K562 (cell line): ENCODE measurements around the gene CEMIP. TPM values are rescaled to one million over a fixed set of nuclear protein-coding genes. Genes with fewer than 3 reads are reported as not detected.

Source experiments
- ATAC-seq: fragments of 200-7000 bp; cut with Tn5 transposase; 3 replicates; pipeline ENCODE4 v1.9.1; 2020; ENCODE audit warnings: moderate library complexity
- BruUV-seq: library from RNA; stranded (reverse); fragments of 400-500 nt; replicated peaks from 2 replicates; lab custom pipeline; 2021; lab: Mats Ljungman, UMichigan
- CTCF ChIA-PET: fragments of 300-600 bp; formaldehyde crosslinking; extraction: SDS; loops from one replicate; lab custom pipeline; 2021; ENCODE audit warnings: low intra/inter-chr PET ratio; lab: Yijun Ruan, JAX
- POLR2A ChIA-PET: fragments of 300-600, 350-650 bp; sonication (Branson Sonifier 250); formaldehyde crosslinking; extraction: SDS; loops from one replicate; lab custom pipeline; 2021; ENCODE audit warnings: antibody characterized with exemption, inconsistent platforms; lab: Yijun Ruan, JAX
- DNase-seq, 4 experiments: peaks; one replicate each; pipeline versions ENCODE4 v3.0.0 to v3.0.0-alpha.2; 2011 to 2018; ENCODE audit warnings: low spot score in 3 of 4, mixed read lengths in 3 of 4; ENCODE audit errors: extremely low read depth in 1 of 4
- FAIRE-seq: peaks from 2 replicates; lab custom pipeline; 2011; peaks lifted over from hg19 to GRCh38; lab: Jason Lieb, UNC
- H2AFZ ChIP-seq: 2 replicates; pipeline ENCODE4 v1.6.0; 2011; ENCODE audit warnings: low read depth, low read length, control low read depth, inconsistent platforms
- H3K27ac ChIP-seq: fragments of 200-600 bp; 3 replicates; pipeline ENCODE4 v1.8.0; 2011; ENCODE audit warnings: low read depth, mild to moderate bottlenecking, control low read depth, inconsistent platforms, low read length, moderate library complexity, mixed read lengths; ENCODE audit errors: extremely low read depth
- H3K27me3 ChIP-seq, 2 experiments: fragments of 300-600 bp in 1 of 2; 2 replicates in 1 of 2; 3 replicates in 1 of 2; pipeline versions ENCODE4 v1.6.0 to v1.8.0; 2011; ENCODE audit warnings: inconsistent platforms in 2 of 2, low read length in 2 of 2, mild to moderate bottlenecking in 1 of 2, mixed read lengths in 1 of 2, moderate library complexity in 1 of 2; ENCODE audit not compliant: control insufficient read depth in 2 of 2, insufficient read depth in 2 of 2
- H3K36me3 ChIP-seq: fragments of 300-600 bp; 3 replicates; pipeline ENCODE4 v1.8.0; 2011; ENCODE audit warnings: mild to moderate bottlenecking, low read length, inconsistent platforms; ENCODE audit not compliant: control insufficient read depth, insufficient read depth
- H3K4me1 ChIP-seq, 2 experiments: fragments of 200-600 bp in 1 of 2; replicated peaks in 1 of 2; 2 replicates in 1 of 2; 3 replicates in 1 of 2; pipeline versions ENCODE4 v1.5.1 to v1.8.0; 2011; ENCODE audit warnings: inconsistent platforms in 2 of 2, low read length in 2 of 2, mild to moderate bottlenecking in 1 of 2, mixed read lengths in 1 of 2, moderate library complexity in 1 of 2; ENCODE audit not compliant: control insufficient read depth in 2 of 2, insufficient read depth in 2 of 2
- H3K4me2 ChIP-seq: 2 replicates; pipeline ENCODE4 v1.6.1; 2011; ENCODE audit warnings: low read length, control low read depth, inconsistent platforms, mixed read lengths; ENCODE audit not compliant: insufficient read depth
- H3K4me3 ChIP-seq: fragments of 200-600 bp; sonication (generic), shearing (Covaris generic); 2 replicates; pipeline ENCODE4 v1.5.1; 2016; ENCODE audit warnings: control low read depth, inconsistent platforms
- H3K79me2 ChIP-seq: fragments of 200-600 bp; 3 replicates; pipeline ENCODE4 v1.8.0; 2011; ENCODE audit warnings: low read length, inconsistent platforms; ENCODE audit not compliant: control insufficient read depth, insufficient read depth
- H3K9ac ChIP-seq, 2 experiments: 2 replicates each; pipeline versions ENCODE4 v1.6.0 to v1.6.1; 2011; ENCODE audit warnings: low read depth in 2 of 2, low read length in 2 of 2, control low read depth in 1 of 2, inconsistent platforms in 1 of 2, mild to moderate bottlenecking in 1 of 2, mixed read lengths in 1 of 2; ENCODE audit not compliant: insufficient read depth in 1 of 2
- H3K9me1 ChIP-seq: one replicate; pipeline ENCODE4 v1.6.0; 2011; ENCODE audit warnings: inconsistent platforms, mild to moderate bottlenecking, low read length, moderate library complexity; ENCODE audit not compliant: control insufficient read depth, insufficient read depth
- H3K9me3 ChIP-seq: replicated peaks from 2 replicates; pipeline ENCODE4 v1.5.1; 2011; ENCODE audit warnings: low read depth, low read length, inconsistent platforms; ENCODE audit not compliant: control insufficient read depth, insufficient read depth
- H4K20me1 ChIP-seq: replicated peaks from 2 replicates; pipeline ENCODE4 v1.6.1; 2011; ENCODE audit warnings: low read length, inconsistent platforms, mixed read lengths; ENCODE audit not compliant: control insufficient read depth, insufficient read depth
- DNMT1 ChIP-seq: fragments of 450-650 bp; IDR thresholded peaks from 2 replicates; pipeline ENCODE4 v1.6.1; 2016; ENCODE audit warnings: antibody characterized with exemption, mild to moderate bottlenecking
- MLX ChIP-seq, 2 experiments: fragments of 450-650 bp in 1 of 2; sonication (generic) in 1 of 2; formaldehyde crosslinking; conservative IDR thresholded peaks; 2 replicates each; pipeline versions ENCODE4 v1.4.0 to v1.8.1; 2020 to 2022; ENCODE audit warnings: mild to moderate bottlenecking in 1 of 2, missing genetic modification reagents in 1 of 2
- MYC ChIP-seq, 2 experiments: fragments of 250-450 bp in 1 of 2; sonication (Bioruptor Pico) in 1 of 2; IDR thresholded peaks; 2 replicates each; pipeline versions ENCODE4 v1.5.1 to v1.6.1; 2012 to 2021; ENCODE audit warnings: low read depth in 2 of 2, borderline replicate concordance in 1 of 2, improper control_type of control experiment in 1 of 2, low read length in 1 of 2, mild to moderate bottlenecking in 1 of 2, moderate library complexity in 1 of 2
- NFATC3 ChIP-seq: fragments of 450-650 bp; IDR thresholded peaks from 2 replicates; pipeline ENCODE4 v1.6.1; 2017; ENCODE audit warnings: mild to moderate bottlenecking
- NFE2 ChIP-seq: IDR thresholded peaks from 2 replicates; pipeline ENCODE4 v1.6.1; 2014; ENCODE audit warnings: antibody characterized with exemption, low read depth
- TOE1 ChIP-seq, 2 experiments: fragments of 450-650 bp in 1 of 2; sonication (generic) in 1 of 2; formaldehyde crosslinking in 1 of 2; IDR thresholded peaks; 2 replicates each; pipeline versions ENCODE4 v1.7.1 to v1.8.0; 2016 to 2022; ENCODE audit warnings: borderline replicate concordance in 2 of 2, mild to moderate bottlenecking in 2 of 2, antibody characterized with exemption in 1 of 2, inconsistent platforms in 1 of 2, low read depth in 1 of 2, missing genetic modification reagents in 1 of 2, moderate library complexity in 1 of 2
- ZBTB26 ChIP-seq: fragments of 450-650 bp; formaldehyde crosslinking; IDR thresholded peaks from 2 replicates; pipeline ENCODE4 v1.4.0; 2022; ENCODE audit warnings: missing genetic modification characterization
- ZFP1 ChIP-seq: fragments of 450-650 bp; formaldehyde crosslinking; IDR thresholded peaks from 2 replicates; pipeline ENCODE4 v1.4.0; 2020; ENCODE audit warnings: mild to moderate bottlenecking, mixed read lengths
- ZKSCAN3 ChIP-seq: fragments of 250-450 bp; sonication (Bioruptor Pico); IDR thresholded peaks from 2 replicates; pipeline ENCODE4 v1.4.0; 2020
- ZNF165 ChIP-seq: fragments of 250-450 bp; sonication (Bioruptor Pico); IDR thresholded peaks from 2 replicates; pipeline ENCODE4 v1.4.0; 2020; ENCODE audit warnings: borderline replicate concordance
- ZNF197 ChIP-seq: fragments of 200-800 bp; sonication (Bioruptor generic); IDR thresholded peaks from 2 replicates; pipeline ENCODE4 v1.6.1; 2016; ENCODE audit warnings: low read depth, missing genetic modification characterization, missing compliant biosample characterization
- ZNF280B ChIP-seq: fragments of 250-450 bp; sonication (Bioruptor Pico); IDR thresholded peaks from 2 replicates; pipeline ENCODE4 v1.5.1; 2021; ENCODE audit warnings: mild to moderate bottlenecking
- ZNF507 ChIP-seq: conservative IDR thresholded peaks from 2 replicates; pipeline ENCODE4 v1.6.1; 2017; ENCODE audit warnings: missing genetic modification characterization, missing compliant biosample characterization
- ZNF511 ChIP-seq: sonication (generic); formaldehyde crosslinking; IDR thresholded peaks from 2 replicates; pipeline ENCODE4 v1.8.0; 2022; ENCODE audit warnings: mild to moderate bottlenecking, missing genetic modification reagents
- WGBS: fragments of 100-300 bp; shearing (Covaris generic); methylation state at CpG from one replicate; pipeline ENCODE4 v1.1.6; 2016; ENCODE audit warnings: low coverage, mixed read lengths; ENCODE audit not compliant: insufficient coverage; ENCODE audit errors: missing lambda C conversion rate; 5-methylcytosine and 5-hydroxymethylcytosine counted together
- in situ Hi-C: fragments of 300-500 bp; cut with MboI; formaldehyde crosslinking; loops from 4 replicates; pipeline ENCODE4 v1.15.0; 2018; ENCODE audit warnings: inconsistent platforms, mixed read lengths
- intact Hi-C: fragments of 100-400 bp; cut with micrococcal nuclease; formaldehyde crosslinking; loops from 2 replicates; pipeline ENCODE4 v1.14.2; 2022
- polyA plus RNA-seq, 8 experiments: library from polyadenylated mRNA; depleted of rRNA in 4 of 8; stranded (reverse) in 5 of 8; unstranded in 3 of 8; fragments of >200 nt; fragmentation: Nextera tagmentation in 2 of 8; fragmentation: Illumina TruSeq in 1 of 8; extraction: Ambion mirVana in 2 of 8; extraction: Trizol in 1 of 8; gene quantifications; 2 replicates each; pipeline versions ENCODE4 v1.2.1 to v1.2.3, GENCODE V29; 2011 to 2014; ENCODE audit warnings: inconsistent platforms in 1 of 8, missing spikeins in 1 of 8
- total RNA-seq, 7 experiments: library from RNA; depleted of rRNA in 6 of 7; stranded (reverse); fragments of >200 nt in 6 of 7; fragmentation: Illumina TruSeq in 2 of 7; extraction: Trizol in 2 of 7; gene quantifications; 2 replicates each; pipeline versions ENCODE4 v1.2.1 to v1.2.3, GENCODE V29; 2011 to 2021; ENCODE audit warnings: low replicate concordance in 1 of 7
- TF ChIP-seq, protein P1 (sequence below): fragments of 150-350 bp; conservative IDR thresholded peaks from 2 replicates; pipeline ENCODE4 v1.6.1; 2014; ENCODE audit warnings: low read length

CEMIP gene
- total and polyA plus RNA-seq, 9 of the 15 experiments (the other 6 are each of a cell fraction or from before 2014, with no cell fraction given), result 0.33 TPM; not detected in 8

- intact Hi-C loops, result no loop called here
- ChIA-PET POLR2A (no interaction called here), CTCF (no interaction called here)
- ATAC-seq, result no peak
- Histone ChIP-seq H2AFZ (no peak overlapping the region), H3K9ac (no peak overlapping the region), H3K4me2 (no peak overlapping the region), H3K79me2 (no peaks in the 10 kb centered on the region), H3K9me3 (no peaks in the 10 kb centered on the region), H3K36me3 (no peaks in the 10 kb centered on the region), H4K20me1 (no peaks in the 10 kb centered on the region), H3K4me3 (no peak overlapping the region), H3K9me1 (no peaks in the 10 kb centered on the region), H3K27ac (no peak overlapping the region), H3K27me3 (peaks cover 5 to 20% of the 10 kb centered on the region in 2 experiments; a peak in 4 of 5 replicates), H3K4me1 (no peaks in the 10 kb centered on the region; a peak in 1 of 5 replicates)
- FAIRE-seq, result no peak
- no peak for DNase-seq
- WGBS, result 0% methylated on average over 1 of the region's 1 CpG
- in situ Hi-C loops, result no loop called here
- no TSS peak for BruUV-seq
- TF ChIP-seq NFE2, result no peak
- TF ChIP-seq ZFP1 (CRISPR knock-in tag), result no peak
- no peak for TF ChIP-seq ZBTB26 (CRISPR knock-in tag)
- no peak for TF ChIP-seq ZNF507
- TF ChIP-seq ZNF197 (CRISPR knock-in tag), result no peak
- no peak for TF ChIP-seq TOE1 (IDR thresholded peaks at IDR 0.05; ENCODE audit: borderline replicate concordance)
- no peak for TF ChIP-seq TOE1 (CRISPR knock-in tag; IDR thresholded peaks at IDR 0.05; ENCODE audit: borderline replicate concordance, low read depth)
- no peak for TF ChIP-seq ZKSCAN3 (CRISPR knock-in tag)
- no peak for TF ChIP-seq ZNF511 (CRISPR knock-in tag)
- TF ChIP-seq ZNF280B (CRISPR knock-in tag), result no peak
- no peak for TF ChIP-seq DNMT1
- no peak for TF ChIP-seq NFATC3
- TF ChIP-seq, protein P1, sequence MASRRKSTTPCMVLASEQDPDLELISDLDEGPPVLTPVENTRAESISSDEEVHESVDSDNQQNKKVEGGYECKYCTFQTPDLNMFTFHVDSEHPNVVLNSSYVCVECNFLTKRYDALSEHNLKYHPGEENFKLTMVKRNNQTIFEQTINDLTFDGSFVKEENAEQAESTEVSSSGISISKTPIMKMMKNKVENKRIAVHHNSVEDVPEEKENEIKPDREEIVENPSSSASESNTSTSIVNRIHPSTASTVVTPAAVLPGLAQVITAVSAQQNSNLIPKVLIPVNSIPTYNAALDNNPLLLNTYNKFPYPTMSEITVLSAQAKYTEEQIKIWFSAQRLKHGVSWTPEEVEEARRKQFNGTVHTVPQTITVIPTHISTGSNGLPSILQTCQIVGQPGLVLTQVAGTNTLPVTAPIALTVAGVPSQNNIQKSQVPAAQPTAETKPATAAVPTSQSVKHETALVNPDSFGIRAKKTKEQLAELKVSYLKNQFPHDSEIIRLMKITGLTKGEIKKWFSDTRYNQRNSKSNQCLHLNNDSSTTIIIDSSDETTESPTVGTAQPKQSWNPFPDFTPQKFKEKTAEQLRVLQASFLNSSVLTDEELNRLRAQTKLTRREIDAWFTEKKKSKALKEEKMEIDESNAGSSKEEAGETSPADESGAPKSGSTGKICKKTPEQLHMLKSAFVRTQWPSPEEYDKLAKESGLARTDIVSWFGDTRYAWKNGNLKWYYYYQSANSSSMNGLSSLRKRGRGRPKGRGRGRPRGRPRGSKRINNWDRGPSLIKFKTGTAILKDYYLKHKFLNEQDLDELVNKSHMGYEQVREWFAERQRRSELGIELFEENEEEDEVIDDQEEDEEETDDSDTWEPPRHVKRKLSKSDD, result no peak
- no peak for TF ChIP-seq MLX (CRISPR knock-in tag; conservative IDR thresholded peaks at IDR 0.05)
- no peak for TF ChIP-seq ZNF165
- no peak for TF ChIP-seq MYC (IDR thresholded peaks at IDR 0.05; ENCODE audit: low read depth, low read length)
- TF ChIP-seq MYC (CRISPR knock-in tag; IDR thresholded peaks at IDR 0.05; ENCODE audit: borderline replicate concordance, low read depth), result no peak
Measured at GRCh38 chr15:80744826-80745225, 34.3 kb upstream of the CEMIP start.
